K562 (cell line): ENCODE data around the gene ZDHHC14. TPM values are rescaled to one million over a fixed set of nuclear protein-coding genes. Genes with fewer than 3 reads are reported as not detected.

Experiments used
- KDM2B ChIP-seq: fragments of 250-450 bp; sonication (Bioruptor Pico); IDR thresholded peaks from 2 replicates; pipeline ENCODE4 v1.8.0; 2021; ENCODE audit warnings: mild to moderate bottlenecking, moderate library complexity
- polyA plus RNA-seq, 8 experiments: library from polyadenylated mRNA; depleted of rRNA in 4 of 8; stranded (reverse) in 5 of 8; unstranded in 3 of 8; fragments of >200 nt; fragmentation: Nextera tagmentation in 2 of 8; fragmentation: Illumina TruSeq in 1 of 8; extraction: Ambion mirVana in 2 of 8; extraction: Trizol in 1 of 8; gene quantifications; 2 replicates each; pipeline versions ENCODE4 v1.2.1 to v1.2.3, GENCODE V29; 2011 to 2014; ENCODE audit warnings: inconsistent platforms in 1 of 8, missing spikeins in 1 of 8
- total RNA-seq, 7 experiments: library from RNA; depleted of rRNA in 6 of 7; stranded (reverse); fragments of >200 nt in 6 of 7; fragmentation: Illumina TruSeq in 2 of 7; extraction: Trizol in 2 of 7; gene quantifications; 2 replicates each; pipeline versions ENCODE4 v1.2.1 to v1.2.3, GENCODE V29; 2011 to 2021; ENCODE audit warnings: low replicate concordance in 1 of 7
- TF ChIP-seq, protein P1 (sequence below), 2 experiments: fragments of 450-650 bp; IDR thresholded peaks; 2 replicates each; pipeline ENCODE4 v1.6.1; 2016; ENCODE audit warnings: mild to moderate bottlenecking in 2 of 2, borderline replicate concordance in 1 of 2, low read depth in 1 of 2, moderate library complexity in 1 of 2

Gene ZDHHC14
- total and polyA plus RNA-seq, 9 of the 15 experiments (the other 6 are each of a cell fraction or from before 2014, with no cell fraction given), result 0.92 to 23.1 (median 13.8) TPM

- TF ChIP-seq, protein P1, sequence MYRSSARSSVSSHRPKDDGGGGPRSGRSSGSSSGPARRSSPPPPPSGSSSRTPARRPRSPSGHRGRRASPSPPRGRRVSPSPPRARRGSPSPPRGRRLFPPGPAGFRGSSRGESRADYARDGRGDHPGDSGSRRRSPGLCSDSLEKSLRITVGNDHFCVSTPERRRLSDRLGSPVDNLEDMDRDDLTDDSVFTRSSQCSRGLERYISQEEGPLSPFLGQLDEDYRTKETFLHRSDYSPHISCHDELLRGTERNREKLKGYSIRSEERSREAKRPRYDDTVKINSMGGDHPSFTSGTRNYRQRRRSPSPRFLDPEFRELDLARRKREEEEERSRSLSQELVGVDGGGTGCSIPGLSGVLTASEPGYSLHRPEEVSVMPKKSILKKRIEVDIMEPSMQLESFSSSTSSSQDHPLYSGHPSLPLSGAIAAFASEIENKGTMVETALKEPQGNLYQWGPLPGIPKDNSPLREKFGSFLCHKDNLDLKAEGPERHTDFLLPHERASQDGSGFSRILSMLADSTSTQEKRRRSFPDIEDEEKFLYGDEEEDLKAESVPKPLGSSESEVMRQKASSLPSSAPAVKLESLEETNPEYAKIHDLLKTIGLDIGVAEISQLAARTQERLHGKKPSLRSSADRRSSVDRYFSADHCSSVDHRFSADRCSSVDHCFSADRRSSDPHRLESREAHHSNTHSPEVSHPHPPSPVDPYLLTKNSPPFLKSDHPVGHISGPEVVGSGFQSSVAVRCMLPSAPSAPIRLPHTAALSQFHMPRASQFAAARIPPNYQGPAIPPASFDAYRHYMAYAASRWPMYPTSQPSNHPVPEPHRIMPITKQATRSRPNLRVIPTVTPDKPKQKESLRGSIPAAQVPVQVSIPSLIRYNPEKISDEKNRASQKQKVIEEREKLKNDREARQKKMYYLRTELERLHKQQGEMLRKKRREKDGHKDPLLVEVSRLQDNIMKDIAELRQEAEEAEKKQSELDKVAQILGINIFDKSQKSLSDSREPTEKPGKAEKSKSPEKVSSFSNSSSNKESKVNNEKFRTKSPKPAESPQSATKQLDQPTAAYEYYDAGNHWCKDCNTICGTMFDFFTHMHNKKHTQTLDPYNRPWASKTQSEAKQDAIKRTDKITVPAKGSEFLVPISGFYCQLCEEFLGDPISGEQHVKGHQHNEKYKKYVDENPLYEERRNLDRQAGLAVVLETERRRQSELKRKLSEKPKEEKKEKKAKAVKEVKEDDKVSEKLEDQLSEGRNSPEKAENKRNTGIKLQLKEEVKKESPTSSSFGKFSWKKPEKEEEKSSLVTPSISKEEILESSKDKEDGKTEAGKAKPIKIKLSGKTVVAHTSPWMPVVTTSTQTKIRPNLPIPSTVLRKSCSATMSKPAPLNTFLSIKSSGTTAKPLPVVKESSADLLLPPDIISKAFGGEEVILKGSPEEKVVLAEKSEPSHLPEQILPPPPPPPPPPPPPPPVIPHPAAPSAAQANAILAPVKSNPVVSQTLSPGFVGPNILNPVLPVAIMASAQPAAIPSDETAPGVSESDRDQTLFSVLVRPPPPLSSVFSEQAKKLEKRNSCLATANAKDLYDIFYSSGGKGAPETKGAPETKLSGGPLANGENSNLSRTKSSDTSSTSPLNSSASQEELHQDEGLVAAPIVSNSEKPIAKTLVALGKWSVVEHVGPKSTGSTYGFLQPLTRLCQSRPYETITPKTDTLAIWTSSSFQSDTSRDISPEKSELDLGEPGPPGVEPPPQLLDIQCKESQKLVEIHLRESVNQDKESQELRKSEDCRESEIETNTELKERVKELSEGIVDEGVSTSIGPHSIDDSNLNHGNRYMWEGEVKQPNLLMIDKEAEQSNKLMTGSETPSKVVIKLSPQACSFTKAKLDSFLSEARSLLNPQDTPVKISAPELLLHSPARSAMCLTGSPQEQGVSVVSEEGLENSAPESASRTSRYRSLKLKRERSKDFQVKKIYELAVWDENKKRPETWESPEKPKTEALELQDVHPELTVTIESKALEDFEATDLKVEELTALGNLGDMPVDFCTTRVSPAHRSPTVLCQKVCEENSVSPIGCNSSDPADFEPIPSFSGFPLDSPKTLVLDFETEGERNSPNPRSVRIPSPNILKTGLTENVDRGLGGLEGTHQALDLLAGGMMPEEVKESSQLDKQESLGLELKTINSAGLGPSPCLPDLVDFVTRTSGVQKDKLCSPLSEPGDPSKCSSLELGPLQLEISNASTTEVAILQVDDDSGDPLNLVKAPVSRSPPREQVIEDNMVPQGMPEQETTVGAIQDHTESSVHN (IDR thresholded peaks at IDR 0.05; ENCODE audit: borderline replicate concordance in 1 of 2, low read depth in 1 of 2), result no peak
- no peak for TF ChIP-seq KDM2B (CRISPR knock-in tag)
Observed at GRCh38 chr6:157724960-157725741, 344.2 kb downstream of the ZDHHC14 start (continued).
